ENCODE data around the gene KLF15.

Gene KLF15

DNA sequence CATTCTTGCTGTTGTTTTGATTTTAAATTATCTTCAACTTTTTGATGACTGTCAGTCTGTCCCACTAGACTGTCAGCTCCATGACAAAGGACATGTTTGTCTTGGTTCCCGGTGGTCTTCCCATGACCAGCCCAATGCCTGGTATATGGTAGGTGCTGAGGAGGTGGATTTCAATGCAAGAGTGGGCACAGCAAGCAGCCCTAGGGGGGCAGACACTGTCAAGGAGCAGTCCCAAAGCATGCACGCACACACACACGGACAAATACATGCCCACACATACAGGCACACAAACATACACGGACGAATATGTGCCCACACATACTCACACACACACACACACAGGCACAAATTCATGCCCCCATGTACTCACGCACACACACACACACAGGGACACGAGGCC is 12.0 kb downstream of the KLF15 start:
- TF ChIP-seq, protein P1, sequence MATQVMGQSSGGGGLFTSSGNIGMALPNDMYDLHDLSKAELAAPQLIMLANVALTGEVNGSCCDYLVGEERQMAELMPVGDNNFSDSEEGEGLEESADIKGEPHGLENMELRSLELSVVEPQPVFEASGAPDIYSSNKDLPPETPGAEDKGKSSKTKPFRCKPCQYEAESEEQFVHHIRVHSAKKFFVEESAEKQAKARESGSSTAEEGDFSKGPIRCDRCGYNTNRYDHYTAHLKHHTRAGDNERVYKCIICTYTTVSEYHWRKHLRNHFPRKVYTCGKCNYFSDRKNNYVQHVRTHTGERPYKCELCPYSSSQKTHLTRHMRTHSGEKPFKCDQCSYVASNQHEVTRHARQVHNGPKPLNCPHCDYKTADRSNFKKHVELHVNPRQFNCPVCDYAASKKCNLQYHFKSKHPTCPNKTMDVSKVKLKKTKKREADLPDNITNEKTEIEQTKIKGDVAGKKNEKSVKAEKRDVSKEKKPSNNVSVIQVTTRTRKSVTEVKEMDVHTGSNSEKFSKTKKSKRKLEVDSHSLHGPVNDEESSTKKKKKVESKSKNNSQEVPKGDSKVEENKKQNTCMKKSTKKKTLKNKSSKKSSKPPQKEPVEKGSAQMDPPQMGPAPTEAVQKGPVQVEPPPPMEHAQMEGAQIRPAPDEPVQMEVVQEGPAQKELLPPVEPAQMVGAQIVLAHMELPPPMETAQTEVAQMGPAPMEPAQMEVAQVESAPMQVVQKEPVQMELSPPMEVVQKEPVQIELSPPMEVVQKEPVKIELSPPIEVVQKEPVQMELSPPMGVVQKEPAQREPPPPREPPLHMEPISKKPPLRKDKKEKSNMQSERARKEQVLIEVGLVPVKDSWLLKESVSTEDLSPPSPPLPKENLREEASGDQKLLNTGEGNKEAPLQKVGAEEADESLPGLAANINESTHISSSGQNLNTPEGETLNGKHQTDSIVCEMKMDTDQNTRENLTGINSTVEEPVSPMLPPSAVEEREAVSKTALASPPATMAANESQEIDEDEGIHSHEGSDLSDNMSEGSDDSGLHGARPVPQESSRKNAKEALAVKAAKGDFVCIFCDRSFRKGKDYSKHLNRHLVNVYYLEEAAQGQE (IDR thresholded peaks at IDR 0.05; ENCODE audit: insufficient read depth in 1 of 2, low read depth in 2 of 2, low read length in 2 of 2), result no peak
- TF ChIP-seq FOXP2 (optimal IDR thresholded peaks at IDR 0.05; ENCODE audit: borderline replicate concordance, extremely low read depth, extremely low read length, insufficient read depth), result no peak
- TF ChIP-seq POLR2AphosphoS5 (IDR thresholded peaks at IDR 0.05; ENCODE audit: low read depth, low read length), result no peak
- TF ChIP-seq SIN3A (IDR thresholded peaks at IDR 0.05; ENCODE audit: borderline replicate concordance, insufficient read depth, low read length), result no peak
- TF ChIP-seq TAF1 (IDR thresholded peaks at IDR 0.05; ENCODE audit: borderline replicate concordance, insufficient read depth, low read length), result no peak

DNA sequence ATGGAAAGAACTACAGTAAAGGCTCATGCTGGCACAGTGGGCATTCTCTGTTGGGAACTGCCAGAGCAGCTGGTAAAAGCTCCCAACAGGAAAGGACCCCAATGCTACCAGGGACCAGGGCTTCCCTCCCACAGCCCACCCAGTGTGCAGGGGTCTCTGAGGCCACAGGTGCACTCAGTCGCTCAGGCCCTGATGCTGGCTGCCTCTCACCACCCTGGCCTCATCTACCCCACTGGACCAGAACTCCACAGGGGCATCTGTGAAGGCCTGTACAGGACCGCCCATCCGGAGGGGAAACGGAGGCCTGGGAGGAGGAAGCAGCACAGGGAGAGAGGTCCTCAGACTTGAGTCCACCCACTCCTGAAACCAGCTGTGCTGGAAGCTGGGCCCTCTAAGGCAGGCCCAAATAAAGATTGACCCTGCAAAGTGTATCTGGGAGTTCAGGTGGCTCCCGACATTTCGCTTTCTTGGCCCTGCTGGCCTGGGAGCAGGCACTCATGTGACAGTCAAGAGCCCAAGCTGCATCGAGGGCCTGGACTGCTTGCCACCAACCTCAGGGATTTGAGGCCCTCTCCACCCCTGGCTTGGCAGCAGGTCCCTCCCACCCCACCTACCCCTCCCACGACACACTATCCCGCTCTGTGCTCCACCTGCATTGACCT is 12.7 kb downstream of the KLF15 start:
- TF ChIP-seq FOXP2 (optimal IDR thresholded peaks at IDR 0.05; ENCODE audit: borderline replicate concordance, extremely low read depth, extremely low read length, insufficient read depth) (no peak), SIN3A (IDR thresholded peaks at IDR 0.05; ENCODE audit: borderline replicate concordance, insufficient read depth, low read length) (no peak), TAF1 (IDR thresholded peaks at IDR 0.05; ENCODE audit: borderline replicate concordance, insufficient read depth, low read length) (no peak), POLR2AphosphoS5 (IDR thresholded peaks at IDR 0.05; ENCODE audit: low read depth, low read length) (no peak)
- TF ChIP-seq, protein P1 (IDR thresholded peaks at IDR 0.05; ENCODE audit: insufficient read depth in 1 of 2, low read depth in 2 of 2, low read length in 2 of 2), result no peak

DNA sequence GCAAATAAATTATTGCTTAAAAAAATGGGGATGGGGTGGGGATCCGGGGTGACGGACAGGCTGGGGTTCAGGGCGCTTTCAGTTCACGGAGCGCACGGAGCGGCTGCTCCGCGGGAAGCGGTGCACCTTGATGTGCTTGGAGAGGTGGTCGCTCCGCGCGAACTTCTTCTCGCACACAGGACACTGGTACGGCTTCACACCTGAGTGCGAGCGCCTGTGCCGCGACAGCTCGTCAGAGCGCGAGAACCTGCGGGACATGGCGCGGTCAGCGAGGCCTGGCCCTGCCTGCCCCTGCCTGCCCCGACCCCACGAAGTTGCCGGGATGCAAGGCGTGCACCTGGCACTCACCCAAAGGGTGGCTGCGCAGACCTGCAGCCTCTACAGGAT is 13.6 kb downstream of the KLF15 start:
- TF ChIP-seq, protein P1 (IDR thresholded peaks at IDR 0.05; ENCODE audit: insufficient read depth in 1 of 2, low read depth in 2 of 2, low read length in 2 of 2), result no peak
- TF ChIP-seq FOXP2 (optimal IDR thresholded peaks at IDR 0.05; ENCODE audit: borderline replicate concordance, extremely low read depth, extremely low read length, insufficient read depth), result no peak
- no peak for TF ChIP-seq TAF1 (IDR thresholded peaks at IDR 0.05; ENCODE audit: borderline replicate concordance, insufficient read depth, low read length)
- TF ChIP-seq POLR2AphosphoS5 (IDR thresholded peaks at IDR 0.05; ENCODE audit: low read depth, low read length), result no peak
- no peak for TF ChIP-seq SIN3A (IDR thresholded peaks at IDR 0.05; ENCODE audit: borderline replicate concordance, insufficient read depth, low read length)

DNA sequence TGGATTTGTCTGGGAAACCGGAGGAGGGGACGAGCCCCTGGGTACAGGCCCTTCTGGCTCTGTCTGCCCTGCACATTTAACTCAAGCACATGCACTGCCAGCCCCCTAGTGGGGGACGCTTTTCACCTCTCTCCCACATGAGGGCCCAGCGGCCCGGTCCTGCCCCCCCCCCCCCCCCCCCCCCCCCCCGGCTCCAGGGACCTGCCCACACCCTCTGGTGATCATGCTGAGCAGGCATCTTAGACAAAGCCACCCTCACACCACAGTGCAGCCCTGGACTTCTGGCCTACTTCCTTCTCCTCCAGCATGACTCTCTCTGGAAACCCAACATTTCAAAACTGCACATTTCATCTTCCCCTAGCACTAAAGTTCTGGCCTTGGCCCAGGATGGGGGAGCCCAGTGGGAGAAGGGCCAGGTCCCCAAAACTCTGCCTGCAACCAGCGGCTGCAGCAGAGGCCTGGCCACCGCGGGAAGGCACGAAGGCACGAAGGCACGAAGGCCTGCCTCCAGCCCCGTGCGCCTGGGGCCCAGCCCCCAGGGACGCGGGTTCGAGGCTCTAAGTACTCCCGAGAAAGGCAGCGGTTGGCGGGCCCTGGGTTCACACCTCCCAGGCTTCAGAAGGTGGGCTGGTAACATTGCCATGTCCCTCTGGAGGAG is 14.1 kb downstream of the KLF15 start:
- TF ChIP-seq SIN3A (IDR thresholded peaks at IDR 0.05; ENCODE audit: borderline replicate concordance, insufficient read depth, low read length) (no peak), POLR2AphosphoS5 (IDR thresholded peaks at IDR 0.05; ENCODE audit: low read depth, low read length) (no peak), FOXP2 (optimal IDR thresholded peaks at IDR 0.05; ENCODE audit: borderline replicate concordance, extremely low read depth, extremely low read length, insufficient read depth) (no peak), TAF1 (IDR thresholded peaks at IDR 0.05; ENCODE audit: borderline replicate concordance, insufficient read depth, low read length) (no peak)
- TF ChIP-seq, protein P1 (IDR thresholded peaks at IDR 0.05; ENCODE audit: insufficient read depth in 1 of 2, low read depth in 2 of 2, low read length in 2 of 2), result no peak

Data from PFSK-1 (cell line).